GM21360 (cell line): ENCODE data around the gene PROZ.
"Not testable (repeated sequence)": the region's sequence is repeated elsewhere in the genome, so short reads cannot be mapped to it uniquely, and the experiment has no call there.

Source experiments
- ATAC-seq: cut with Tn5 transposase; IDR thresholded peaks from one replicate; pipeline ENCODE4 v1.9.1; 2021; ENCODE audit warnings: mild to moderate bottlenecking, moderate library complexity; ENCODE audit not compliant: unreplicated experiment

PROZ gene

GRCh38 chr13:113157929-113158747 is at the start of gene PROZ:
PROZ (plus strand) TSS chr13:113158648; CDS start chr13:113158661, 13 bp downstream.
- ATAC-seq, result no peak

GRCh38 chr13:113109151-113110047 is 49.0 kb upstream of the PROZ start:
- no peak for ATAC-seq

GRCh38 chr13:113110048-113110851 is 48.2 kb upstream of the PROZ start:
- ATAC-seq, result no peak

- ATAC-seq, result no peak
Measured at GRCh38 chr13:113110852-113111315, 47.6 kb upstream of the PROZ start.

- ATAC-seq, result not testable (repeated sequence)
Measured at GRCh38 chr13:113111821-113112220, 46.6 kb upstream of the PROZ start.

GRCh38 chr13:113112475-113112874 is 46.0 kb upstream of the PROZ start:
- not testable (repeated sequence) for ATAC-seq

- no peak for ATAC-seq
Measured at GRCh38 chr13:113112893-113113845, 45.3 kb upstream of the PROZ start.

- no peak for ATAC-seq
Measured at GRCh38 chr13:113113846-113114271, 44.6 kb upstream of the PROZ start.

- ATAC-seq, result no peak
Measured at GRCh38 chr13:113114511-113115362, 43.7 kb upstream of the PROZ start.

- ATAC-seq, result no peak
Measured at GRCh38 chr13:113115363-113116205, 42.9 kb upstream of the PROZ start.

GRCh38 chr13:113116206-113116800 is 42.1 kb upstream of the PROZ start:
- no peak for ATAC-seq

- ATAC-seq, result no peak
Measured at GRCh38 chr13:113116871-113117271, 41.6 kb upstream of the PROZ start.

GRCh38 chr13:113117335-113117872 is 41.0 kb upstream of the PROZ start:
- ATAC-seq, result no peak

- no peak for ATAC-seq
Measured at GRCh38 chr13:113117911-113118260, 40.6 kb upstream of the PROZ start.

- ATAC-seq, result no peak
Measured at GRCh38 chr13:113118261-113119021, 40.0 kb upstream of the PROZ start.

- ATAC-seq, result no peak
Measured at GRCh38 chr13:113119166-113119821, 39.2 kb upstream of the PROZ start.
